Calu3 (cell line): ENCODE measurements around the gene ABCA4. TPM values are rescaled to one million over a fixed set of nuclear protein-coding genes. Genes with fewer than 3 reads are reported as not detected.

Experiments
- BruUV-seq: library from RNA; stranded (reverse); fragments of 400-500 nt; replicated peaks from 2 replicates; lab custom pipeline; 2021; lab: Mats Ljungman, UMichigan
- CTCF ChIA-PET: fragments of 300-600 bp; sonication (Branson Sonifier 250); formaldehyde crosslinking; loops from one replicate; lab custom pipeline; 2022; ENCODE audit warnings: antibody characterized with exemption; lab: Charles Lee
- DNase-seq: peaks from one replicate; pipeline ENCODE4 v3.0.0; 2022
- H3K27ac Mint-ChIP-seq: one replicate; pipeline ENCODE4 v1.8.0; 2022; ENCODE audit warnings: mixed read lengths; ENCODE audit not compliant: unreplicated experiment
- H3K27me3 Mint-ChIP-seq: one replicate; pipeline ENCODE4 v1.8.0; 2022; ENCODE audit warnings: mixed read lengths; ENCODE audit not compliant: unreplicated experiment
- H3K36me3 Mint-ChIP-seq: one replicate; pipeline ENCODE4 v1.8.0; 2022; ENCODE audit warnings: mild to moderate bottlenecking, moderate library complexity, mixed read lengths; ENCODE audit not compliant: insufficient read depth, unreplicated experiment
- H3K4me1 Mint-ChIP-seq: one replicate; pipeline ENCODE4 v1.8.0; 2022; ENCODE audit warnings: mild to moderate bottlenecking, low read depth, mixed read lengths; ENCODE audit not compliant: unreplicated experiment
- H3K4me3 Mint-ChIP-seq: one replicate; pipeline ENCODE4 v1.8.0; 2022; ENCODE audit warnings: mild to moderate bottlenecking, low read depth, moderate library complexity, mixed read lengths; ENCODE audit not compliant: unreplicated experiment
- H3K9me3 Mint-ChIP-seq: one replicate; pipeline ENCODE4 v1.8.0; 2022; ENCODE audit warnings: low read depth, mixed read lengths; ENCODE audit not compliant: unreplicated experiment
- CTCF ChIP-seq: fragments of 200-600 bp; IDR thresholded peaks from one replicate; pipeline ENCODE4 v1.8.0; 2022; ENCODE audit warnings: antibody characterized with exemption; ENCODE audit not compliant: unreplicated experiment
- intact Hi-C: fragments of 100-400 bp; cut with micrococcal nuclease; formaldehyde crosslinking; loops from one replicate; pipeline ENCODE4 v1.10.0; 2022; ENCODE audit not compliant: unreplicated experiment
- total RNA-seq: library from RNA; stranded (reverse); gene quantifications from 2 replicates; pipeline ENCODE4 v1.2.3, GENCODE V29; 2022

The ABCA4 gene
- total RNA-seq, 1 experiment from 2014 or later = 0.31 TPM

- no peak overlapping the region for H3K4me3 Mint-ChIP-seq
- no peaks in the 10 kb centered on the region for H3K36me3 Mint-ChIP-seq
These were observed 14.9 kb downstream of the ABCA4 start for GRCh38 chr1:94105957-94106529.

GRCh38 chr1:94105581-94105952, 15.4 kb downstream of the ABCA4 start:
- H3K36me3 Mint-ChIP-seq = no peaks in the 10 kb centered on the region
- DNase-seq = no peak
- H3K27ac Mint-ChIP-seq = no peak overlapping the region
- intact Hi-C loops = no loop called here
- H3K4me1 Mint-ChIP-seq = peaks cover 11% of the 10 kb centered on the region
- H3K9me3 Mint-ChIP-seq = no peaks in the 10 kb centered on the region
- no TSS peak for BruUV-seq
- TF ChIP-seq CTCF = no peak
- CTCF ChIA-PET = interaction anchor here (0.6 kb wide), 1 partner anchor 352 kb away, joined by 4 read pairs; no protein-coding TSS in a partner anchor
- peaks cover 21% of the 10 kb centered on the region for H3K27me3 Mint-ChIP-seq
- H3K4me3 Mint-ChIP-seq = no peak overlapping the region

More at GRCh38 chr1:94105957-94106529, 14.9 kb downstream of the ABCA4 start:
- CTCF ChIA-PET = no interaction called here
- BruUV-seq = no TSS peak
- DNase-seq = no peak
- H3K27ac Mint-ChIP-seq = no peak overlapping the region
- TF ChIP-seq CTCF = no peak
- intact Hi-C loops = no loop called here
- peaks cover 11% of the 10 kb centered on the region for H3K4me1 Mint-ChIP-seq
- H3K9me3 Mint-ChIP-seq = no peaks in the 10 kb centered on the region
- peaks cover 21% of the 10 kb centered on the region for H3K27me3 Mint-ChIP-seq

- no peak for DNase-seq
- Mint-ChIP-seq H3K9me3 (no peaks in the 10 kb centered on the region), H3K36me3 (no peaks in the 10 kb centered on the region), H3K4me1 (peaks cover 11% of the 10 kb centered on the region), H3K4me3 (no peak overlapping the region), H3K27me3 (peaks cover 21% of the 10 kb centered on the region), H3K27ac (no peak overlapping the region)
- intact Hi-C loops = no loop called here
- CTCF ChIA-PET = interaction anchor here (0.6 kb wide), 1 partner anchor 353 kb away, joined by 4 read pairs; no protein-coding TSS in a partner anchor
- no TSS peak for BruUV-seq
- TF ChIP-seq CTCF = no peak
These were observed 16.0 kb downstream of the ABCA4 start for GRCh38 chr1:94104776-94105580.

GRCh38 chr1:94104127-94104684, 16.7 kb downstream of the ABCA4 start:
- Mint-ChIP-seq H3K9me3 (no peaks in the 10 kb centered on the region), H3K4me1 (peaks cover 11% of the 10 kb centered on the region), H3K4me3 (no peak overlapping the region), H3K27ac (no peak overlapping the region), H3K36me3 (no peaks in the 10 kb centered on the region), H3K27me3 (peaks cover 21% of the 10 kb centered on the region)
- CTCF ChIA-PET = interaction anchor here (1.3 kb wide), 1 partner anchor 36 kb away, joined by 3 read pairs; no protein-coding TSS in a partner anchor
- intact Hi-C loops = no loop called here
- TF ChIP-seq CTCF = no peak
- no TSS peak for BruUV-seq
- no peak for DNase-seq
